Muscle layer of colon (tissue), 2 donors: ENCODE measurements around the gene TRIP13.

Source experiments
- H3K27ac ChIP-seq: one replicate; pipeline ENCODE4 v1.7.0; 2013; ENCODE audit warnings: low read depth, mild to moderate bottlenecking, low read length, moderate library complexity
- H3K27me3 ChIP-seq, 2 donors: one replicate each; pipeline ENCODE4 v1.7.0; 2013; ENCODE audit warnings: low read length in 2 of 2, mild to moderate bottlenecking in 2 of 2; ENCODE audit not compliant: insufficient read depth in 2 of 2, control insufficient read depth in 1 of 2
- H3K36me3 ChIP-seq: one replicate; pipeline ENCODE4 v1.7.0; 2013; ENCODE audit warnings: mild to moderate bottlenecking, low read length; ENCODE audit not compliant: insufficient read depth
- H3K4me1 ChIP-seq: one replicate; pipeline ENCODE4 v1.7.0; 2013; ENCODE audit warnings: mild to moderate bottlenecking, low read length; ENCODE audit not compliant: insufficient read depth
- H3K4me3 ChIP-seq, 2 donors: one replicate each; pipeline ENCODE4 v1.7.0; 2013; ENCODE audit warnings: low read length in 2 of 2, low read depth in 1 of 2, mild to moderate bottlenecking in 1 of 2, moderate library complexity in 1 of 2
- H3K9ac ChIP-seq: one replicate; pipeline ENCODE4 v1.7.0; 2013; ENCODE audit warnings: low read length
- H3K9me3 ChIP-seq: one replicate; pipeline ENCODE4 v1.7.0; 2013; ENCODE audit warnings: mild to moderate bottlenecking, low read length
- donor health status: abdominal sarcoma.
- donor health status: Adenocarcinoma of cecum.

Gene TRIP13

DNA sequence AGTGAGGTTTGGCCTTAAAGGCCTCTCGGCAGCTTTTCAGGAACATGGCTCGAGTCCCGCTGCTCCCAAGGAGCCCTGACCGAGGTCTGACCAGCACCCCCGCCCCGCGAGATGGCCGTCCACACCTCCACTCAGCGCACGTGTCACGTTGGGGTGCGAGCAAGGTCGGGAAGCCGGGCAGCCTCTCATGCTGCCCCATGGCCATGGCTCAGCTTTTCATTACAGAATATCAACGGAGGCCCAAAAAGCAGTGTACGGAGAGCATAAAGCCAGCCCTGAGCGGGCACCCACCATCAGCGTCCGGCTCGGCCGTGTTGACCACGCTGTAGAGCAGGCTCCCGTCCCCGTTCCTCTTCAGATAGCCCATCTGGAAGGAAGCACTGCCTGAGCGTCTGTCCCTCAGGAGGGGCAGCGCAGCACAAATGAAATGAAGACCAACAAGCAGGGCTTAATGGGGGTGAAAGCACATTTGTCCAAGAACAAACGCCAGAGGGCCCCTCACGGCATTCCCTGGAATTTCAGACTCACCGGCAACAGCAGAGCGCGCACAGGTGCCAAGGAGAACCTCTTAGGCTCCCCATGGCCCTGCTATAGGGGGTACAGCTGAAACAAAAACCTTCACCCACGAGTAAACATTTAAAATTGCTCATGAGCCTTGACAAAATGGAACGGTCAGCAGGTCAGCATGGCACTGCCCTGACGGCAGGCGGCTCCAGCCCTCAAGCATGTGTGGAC is 11.7 kb upstream of the TRIP13 start:
- Histone ChIP-seq H3K36me3 (peaks cover 76% of the 10 kb centered on the region), H3K9me3 (no peaks in the 10 kb centered on the region), H3K4me1 (no peaks in the 10 kb centered on the region), H3K27me3 (no peaks in the 10 kb centered on the region), H3K9ac (no peak overlapping the region), H3K4me3 (no peak overlapping the region), H3K27ac (no peak overlapping the region)

DNA sequence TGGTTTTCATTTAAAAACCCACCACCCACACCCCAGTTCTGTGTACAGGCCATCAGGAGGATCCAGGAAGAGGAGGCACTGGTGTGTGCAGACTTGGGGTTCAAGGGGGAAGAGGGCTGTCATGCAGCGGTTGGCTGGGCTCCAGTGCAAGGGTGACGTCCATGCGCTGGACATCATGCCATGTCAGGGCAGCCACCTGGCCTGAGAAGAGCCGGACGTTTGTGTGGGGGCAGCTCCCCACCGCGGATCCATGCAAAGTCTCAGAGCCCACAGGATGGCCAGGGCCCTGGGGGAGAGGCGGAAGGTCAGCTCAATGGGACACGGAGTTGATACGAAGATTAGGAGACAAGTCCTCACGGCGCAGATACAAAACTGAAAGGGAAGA is 11.1 kb upstream of the TRIP13 start:
- H3K27ac ChIP-seq: no peak overlapping the region
- H3K9ac ChIP-seq: no peak overlapping the region
- H3K4me1 ChIP-seq: no peaks in the 10 kb centered on the region
- no peaks in the 10 kb centered on the region for H3K9me3 ChIP-seq
- no peak overlapping the region for H3K4me3 ChIP-seq
- H3K27me3 ChIP-seq: no peaks in the 10 kb centered on the region
- H3K36me3 ChIP-seq: peaks cover 76% of the 10 kb centered on the region

DNA sequence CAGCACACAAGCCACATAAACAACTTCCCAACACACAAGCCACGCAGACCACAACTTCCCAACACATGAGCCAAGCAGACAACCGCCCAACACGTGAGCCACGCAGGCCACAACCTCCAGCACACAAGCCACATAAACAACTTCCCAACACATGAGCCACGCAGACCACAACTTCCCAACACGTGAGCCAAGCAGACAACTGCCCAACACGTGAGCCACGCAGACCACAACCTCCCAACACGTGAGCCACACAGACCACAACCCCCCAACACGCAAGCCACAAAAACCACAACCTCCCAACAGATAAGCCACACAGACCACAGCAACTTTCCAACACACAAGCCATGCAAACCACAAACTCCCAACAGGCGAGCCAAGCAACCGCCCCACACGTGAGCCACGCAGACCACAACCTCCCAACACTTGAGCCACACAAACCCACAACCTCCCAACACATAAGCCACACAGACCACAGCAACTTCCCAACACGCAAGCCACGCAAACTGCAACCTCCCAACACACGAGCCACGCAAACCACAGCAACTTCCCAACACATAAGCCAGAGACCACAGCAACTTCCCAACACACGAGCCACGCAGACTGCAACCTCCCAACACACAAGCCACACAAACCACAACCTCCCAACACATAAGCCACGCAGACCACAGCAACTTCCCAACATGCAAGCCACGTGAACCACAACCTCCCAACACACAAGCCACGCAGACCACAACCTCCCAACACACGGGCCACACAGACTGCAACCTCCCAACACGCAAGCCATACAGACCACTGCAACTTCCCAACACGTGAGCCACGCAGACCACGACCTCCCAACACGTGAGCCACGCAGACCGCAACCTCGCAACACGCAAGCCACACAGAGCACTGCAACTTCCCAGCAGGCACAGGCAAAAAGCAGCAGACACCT is 10.2 kb upstream of the TRIP13 start:
- Histone ChIP-seq H3K9ac (no peak overlapping the region), H3K27me3 (no peaks in the 10 kb centered on the region), H3K9me3 (no peaks in the 10 kb centered on the region), H3K27ac (no peak overlapping the region), H3K36me3 (peaks cover 76% of the 10 kb centered on the region), H3K4me1 (no peaks in the 10 kb centered on the region), H3K4me3 (no peak overlapping the region)

DNA sequence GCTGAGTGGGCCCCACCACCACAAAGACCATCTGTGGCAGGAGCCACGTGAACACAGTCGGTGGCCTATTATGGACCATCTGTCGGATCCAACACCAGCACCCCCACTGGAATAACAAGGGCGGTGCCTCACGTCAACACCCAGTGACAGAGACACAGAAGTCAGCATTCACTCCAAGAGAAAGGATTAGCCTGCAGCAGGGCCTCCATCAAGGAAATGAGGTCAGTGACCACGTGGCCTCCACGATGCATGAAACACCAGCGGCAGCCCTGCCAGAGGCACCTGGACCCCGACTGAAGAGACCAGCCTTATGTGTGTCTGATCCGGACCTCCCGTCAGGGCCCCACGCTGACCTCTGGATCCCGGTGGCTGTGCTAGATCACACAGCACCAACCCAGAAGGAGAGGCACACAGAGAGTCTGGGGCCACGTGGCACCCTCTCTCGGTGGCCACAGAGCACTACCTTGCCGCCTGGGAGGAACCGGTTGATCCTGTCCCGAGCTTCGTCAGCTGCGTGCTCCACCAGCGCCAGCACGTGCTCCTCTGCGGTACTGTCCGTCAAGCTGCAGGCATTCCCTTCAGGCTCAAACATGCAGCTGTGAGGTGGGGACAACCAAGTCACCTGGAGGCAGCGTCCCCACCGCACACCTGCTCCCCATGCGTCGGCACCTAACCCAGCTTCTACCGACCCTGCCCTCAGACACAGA is 9.1 kb upstream of the TRIP13 start:
- H3K9ac ChIP-seq: no peak overlapping the region

DNA sequence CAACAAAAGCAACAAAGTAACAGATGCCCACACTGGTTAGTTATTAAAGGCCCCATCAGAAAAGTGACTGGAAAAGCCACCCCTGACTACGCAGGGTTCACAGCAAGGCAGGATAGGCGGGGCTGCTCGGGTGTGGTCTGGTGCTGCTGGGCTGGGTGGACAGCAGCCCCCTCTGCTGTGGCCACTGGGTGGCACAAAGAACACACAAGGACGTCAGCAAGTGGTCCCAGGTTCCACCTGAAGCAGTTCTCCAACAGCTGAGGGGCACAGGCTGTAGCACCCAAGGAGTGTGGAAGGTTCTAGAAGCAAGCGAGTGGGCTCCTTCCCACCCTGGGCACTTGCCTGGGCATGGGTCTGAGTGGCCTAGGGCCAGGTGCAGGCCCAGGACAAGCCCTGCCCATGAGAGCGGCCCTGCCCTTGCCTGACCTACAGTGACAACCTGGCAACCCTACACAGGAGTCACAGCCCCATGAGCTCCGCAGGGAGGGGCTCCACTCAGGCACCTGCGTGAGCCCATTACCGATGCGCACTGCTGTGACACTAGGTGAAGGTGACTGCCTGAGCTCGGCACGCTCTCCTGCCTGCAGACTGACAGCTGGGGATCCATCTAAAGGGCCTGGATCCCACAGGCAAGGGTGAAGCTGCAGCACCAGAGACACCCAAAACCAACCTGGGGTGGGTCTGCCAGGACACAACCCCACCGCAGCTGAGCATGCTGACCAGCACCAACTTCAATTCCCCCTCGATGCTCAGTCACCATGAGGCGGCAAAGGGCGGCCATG is 8.1 kb upstream of the TRIP13 start:
- Histone ChIP-seq H3K27me3 (no peaks in the 10 kb centered on the region), H3K9ac (no peak overlapping the region), H3K36me3 (peaks cover 87% of the 10 kb centered on the region), H3K27ac (no peak overlapping the region), H3K4me3 (no peak overlapping the region), H3K9me3 (no peaks in the 10 kb centered on the region), H3K4me1 (no peaks in the 10 kb centered on the region)

More for the DNA sequence above, 9.1 kb upstream of the TRIP13 start:
- Histone ChIP-seq H3K4me1 (no peaks in the 10 kb centered on the region), H3K36me3 (peaks cover 78% of the 10 kb centered on the region), H3K27ac (no peak overlapping the region), H3K4me3 (no peak overlapping the region), H3K9me3 (no peaks in the 10 kb centered on the region), H3K27me3 (no peaks in the 10 kb centered on the region)

DNA sequence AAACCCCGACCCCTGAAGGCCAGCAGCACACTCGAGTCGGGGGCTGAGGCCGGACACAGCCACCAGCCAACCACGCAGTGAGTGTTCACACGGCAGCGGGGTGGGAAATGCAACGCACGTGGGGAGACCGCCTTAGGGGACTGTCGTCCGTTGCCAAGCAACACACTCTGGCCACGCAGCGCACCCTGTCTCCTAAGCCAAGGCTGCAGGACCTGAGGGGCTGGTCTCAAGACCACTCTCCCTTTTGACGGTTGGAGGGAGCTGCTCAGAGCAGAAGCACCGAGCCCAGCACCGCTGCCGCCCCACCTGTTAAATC is 7.6 kb upstream of the TRIP13 start:
- Histone ChIP-seq H3K27me3 (no peaks in the 10 kb centered on the region), H3K9me3 (no peaks in the 10 kb centered on the region), H3K9ac (no peak overlapping the region), H3K4me1 (no peaks in the 10 kb centered on the region), H3K36me3 (peaks cover 89% of the 10 kb centered on the region), H3K27ac (no peak overlapping the region), H3K4me3 (no peak overlapping the region)

DNA sequence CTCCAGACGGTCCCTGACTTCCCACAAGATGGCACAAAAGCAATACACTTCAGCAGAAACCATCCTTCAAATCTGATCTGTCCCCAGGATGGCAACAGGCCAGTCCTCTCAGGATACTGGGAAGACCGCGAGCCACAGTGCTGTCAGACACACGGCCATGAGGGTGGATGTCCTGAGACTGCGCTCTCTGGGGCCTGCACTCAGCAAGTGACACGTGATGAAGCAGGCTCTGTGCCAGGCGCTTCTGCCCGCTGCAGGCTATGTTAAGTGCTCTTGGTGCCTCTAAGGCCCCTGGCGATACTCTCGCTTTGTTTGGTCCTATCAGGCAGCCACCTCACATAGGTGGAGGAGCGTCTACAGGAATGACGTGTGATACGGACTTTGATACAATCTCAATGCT is 7.2 kb upstream of the TRIP13 start:
- no peak overlapping the region for H3K9ac ChIP-seq
- peaks cover 93% of the 10 kb centered on the region for H3K36me3 ChIP-seq
- no peaks in the 10 kb centered on the region for H3K4me1 ChIP-seq
- no peaks in the 10 kb centered on the region for H3K9me3 ChIP-seq
- no peak overlapping the region for H3K27ac ChIP-seq
- H3K27me3 ChIP-seq: no peaks in the 10 kb centered on the region
- H3K4me3 ChIP-seq: no peak overlapping the region

DNA sequence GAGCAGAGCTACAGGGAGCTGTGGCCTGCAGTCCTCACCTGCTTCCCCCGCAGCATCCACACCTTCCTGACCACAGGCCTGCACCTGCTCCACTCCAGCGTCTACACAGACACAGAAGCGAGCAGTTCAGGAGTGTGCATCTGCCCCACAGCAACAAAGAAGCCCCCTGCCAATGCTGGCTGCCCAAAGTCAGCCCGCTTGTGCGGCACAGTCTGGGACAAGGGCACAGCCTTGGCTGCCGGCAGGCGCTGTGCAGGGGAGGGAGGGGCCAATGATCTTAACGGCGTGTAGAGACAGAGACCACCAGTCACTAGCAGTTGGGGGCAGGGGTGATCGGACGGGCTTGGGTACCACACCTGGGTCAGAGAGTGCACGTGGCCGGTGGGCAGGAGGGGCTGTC is 6.6 kb upstream of the TRIP13 start:
- H3K36me3 ChIP-seq: peaks cover 90% of the 10 kb centered on the region

DNA sequence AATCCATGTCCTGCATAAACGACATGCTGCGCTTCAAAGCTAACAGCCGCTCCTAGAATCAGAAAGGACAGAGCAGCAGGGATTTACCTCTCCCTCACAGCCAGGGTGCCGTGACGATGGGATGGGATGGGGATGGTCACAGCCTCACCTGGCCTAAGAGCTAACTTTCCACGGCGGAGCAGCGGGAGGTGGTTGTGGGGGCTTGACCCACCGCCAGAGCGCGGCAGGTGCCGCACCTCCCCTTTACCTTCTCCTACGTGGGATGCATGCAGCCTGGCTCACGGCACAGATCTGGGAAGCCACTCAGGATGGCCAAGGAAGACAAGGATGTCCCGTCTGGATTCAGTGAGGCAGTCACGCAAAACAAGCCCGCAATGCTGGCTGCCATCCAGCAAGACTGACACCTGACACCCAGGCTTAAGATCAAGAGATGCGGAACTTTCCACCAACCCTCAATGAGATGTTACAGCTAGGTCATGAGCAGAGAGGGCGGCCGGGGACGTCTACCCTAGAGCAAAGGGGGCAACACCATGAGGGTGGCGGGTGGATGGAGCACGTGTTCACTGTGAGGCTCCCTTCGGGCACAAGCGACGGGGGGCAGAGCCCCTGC is 5.9 kb upstream of the TRIP13 start:
- Histone ChIP-seq H3K4me3 (no peak overlapping the region), H3K27me3 (no peaks in the 10 kb centered on the region), H3K9me3 (no peaks in the 10 kb centered on the region), H3K4me1 (peaks cover 8% of the 10 kb centered on the region), H3K9ac (no peak overlapping the region), H3K27ac (no peak overlapping the region), H3K36me3 (peaks cover 82% of the 10 kb centered on the region)

More for the DNA sequence above, 6.6 kb upstream of the TRIP13 start:
- Histone ChIP-seq H3K9me3 (no peaks in the 10 kb centered on the region), H3K27me3 (no peaks in the 10 kb centered on the region), H3K9ac (no peak overlapping the region), H3K4me1 (no peaks in the 10 kb centered on the region), H3K27ac (no peak overlapping the region), H3K4me3 (no peak overlapping the region)

DNA sequence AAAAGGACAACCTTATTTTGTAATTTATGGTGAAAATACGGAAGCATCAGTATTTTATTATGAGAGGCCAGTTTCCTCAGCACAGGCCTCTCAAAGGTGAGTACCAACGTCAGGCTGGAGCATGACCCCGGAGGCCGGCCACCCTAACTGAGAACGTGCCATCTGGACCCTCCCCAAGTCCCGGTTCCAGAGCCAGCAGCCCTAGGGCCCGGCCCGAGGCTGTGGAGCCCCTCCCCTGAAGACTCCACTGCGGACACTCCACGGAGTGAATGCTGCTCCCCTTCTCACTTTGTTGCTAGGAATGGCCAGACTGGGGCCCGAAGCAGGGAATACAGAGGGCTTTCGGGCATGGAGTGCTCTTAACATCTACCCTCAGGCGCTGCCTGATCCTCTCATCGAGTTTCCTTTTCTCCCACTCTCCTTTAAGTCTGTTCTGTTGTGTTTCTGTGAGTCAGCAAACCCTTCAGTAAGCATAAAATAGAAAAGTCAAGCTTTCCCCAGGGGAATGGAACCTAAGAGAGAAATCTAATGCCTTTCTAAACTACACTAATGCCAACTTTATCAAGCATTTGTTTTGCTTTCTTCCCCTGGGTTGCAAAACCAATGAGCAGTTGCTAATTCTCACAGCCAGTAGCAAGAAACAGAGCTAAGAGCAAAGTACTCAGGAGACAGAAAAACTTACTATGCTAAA is 4.6 kb upstream of the TRIP13 start:
- H3K36me3 ChIP-seq: peaks cover 70% of the 10 kb centered on the region
- peaks cover 10% of the 10 kb centered on the region for H3K4me1 ChIP-seq
- no peak overlapping the region for H3K27ac ChIP-seq
- no peak overlapping the region for H3K4me3 ChIP-seq
- H3K27me3 ChIP-seq: no peaks in the 10 kb centered on the region
- H3K9me3 ChIP-seq: no peaks in the 10 kb centered on the region
- H3K9ac ChIP-seq: no peak overlapping the region
